ENCODE results near the gene PRKAG1.

- TF ChIP-seq, protein P1, sequence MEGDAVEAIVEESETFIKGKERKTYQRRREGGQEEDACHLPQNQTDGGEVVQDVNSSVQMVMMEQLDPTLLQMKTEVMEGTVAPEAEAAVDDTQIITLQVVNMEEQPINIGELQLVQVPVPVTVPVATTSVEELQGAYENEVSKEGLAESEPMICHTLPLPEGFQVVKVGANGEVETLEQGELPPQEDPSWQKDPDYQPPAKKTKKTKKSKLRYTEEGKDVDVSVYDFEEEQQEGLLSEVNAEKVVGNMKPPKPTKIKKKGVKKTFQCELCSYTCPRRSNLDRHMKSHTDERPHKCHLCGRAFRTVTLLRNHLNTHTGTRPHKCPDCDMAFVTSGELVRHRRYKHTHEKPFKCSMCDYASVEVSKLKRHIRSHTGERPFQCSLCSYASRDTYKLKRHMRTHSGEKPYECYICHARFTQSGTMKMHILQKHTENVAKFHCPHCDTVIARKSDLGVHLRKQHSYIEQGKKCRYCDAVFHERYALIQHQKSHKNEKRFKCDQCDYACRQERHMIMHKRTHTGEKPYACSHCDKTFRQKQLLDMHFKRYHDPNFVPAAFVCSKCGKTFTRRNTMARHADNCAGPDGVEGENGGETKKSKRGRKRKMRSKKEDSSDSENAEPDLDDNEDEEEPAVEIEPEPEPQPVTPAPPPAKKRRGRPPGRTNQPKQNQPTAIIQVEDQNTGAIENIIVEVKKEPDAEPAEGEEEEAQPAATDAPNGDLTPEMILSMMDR (IDR thresholded peaks at IDR 0.05; ENCODE audit: low read length): no peak
- TF ChIP-seq EZH2 (IDR thresholded peaks at IDR 0.05; ENCODE audit: borderline replicate concordance, low read length): no peak
These were observed 64.5 kb downstream of the PRKAG1 start for GRCh38 chr12:48954061-48954460.
